HG03575 (cell line): ENCODE measurements around the gene ABHD12B.

ENCODE experiments used
- ATAC-seq: cut with Tn5 transposase; IDR thresholded peaks from one replicate; pipeline ENCODE4 v1.9.1; 2021; ENCODE audit not compliant: unreplicated experiment, insufficient number of reproducible peaks, low FRiP score; ENCODE audit errors: extremely low read depth

ABHD12B gene

GRCh38 chr14:50871914-50872732, at the start of gene ABHD12B:
Gene ABHD12B (plus strand): TSS chr14:50872053. CDS start chr14:50872175, 122 bp downstream.
- ATAC-seq, result no peak

GRCh38 chr14:50822501-50823042, 49.3 kb upstream of the ABHD12B start:
- no peak for ATAC-seq

GRCh38 chr14:50823051-50823761, 48.6 kb upstream of the ABHD12B start:
- ATAC-seq, result no peak

GRCh38 chr14:50823762-50824636, 47.9 kb upstream of the ABHD12B start:
- ATAC-seq, result peak; percentile 31

- ATAC-seq, result no peak
Observed at GRCh38 chr14:50825307-50825706, 46.5 kb upstream of the ABHD12B start.

- ATAC-seq, result no peak
Observed at GRCh38 chr14:50826681-50827080, 45.2 kb upstream of the ABHD12B start.

- no peak for ATAC-seq
Observed at GRCh38 chr14:50828721-50829488, 42.9 kb upstream of the ABHD12B start.

- no peak for ATAC-seq
Observed at GRCh38 chr14:50829489-50830043, 42.3 kb upstream of the ABHD12B start.

GRCh38 chr14:50830044-50830931, 41.6 kb upstream of the ABHD12B start:
- ATAC-seq, result no peak

- no peak for ATAC-seq
Observed at GRCh38 chr14:50830932-50831725, 40.7 kb upstream of the ABHD12B start, which contains the start of gene NIN. Gene NIN (minus strand): TSS chr14:50831162. CDS start chr14:50822056, 9,106 bp downstream.

GRCh38 chr14:50831726-50832168, 40.1 kb upstream of the ABHD12B start:
- ATAC-seq, result no peak

GRCh38 chr14:50832935-50833630, 38.8 kb upstream of the ABHD12B start:
- ATAC-seq, result no peak

GRCh38 chr14:50834802-50835276, 37.0 kb upstream of the ABHD12B start:
- ATAC-seq, result no peak

GRCh38 chr14:50835280-50835679, 36.6 kb upstream of the ABHD12B start:
- ATAC-seq, result no peak

- ATAC-seq, result no peak
Observed at GRCh38 chr14:50836515-50836914, 35.3 kb upstream of the ABHD12B start.

- ATAC-seq, result no peak
Observed at GRCh38 chr14:50837271-50837670, 34.6 kb upstream of the ABHD12B start.
